DOHH2 (cell line): ENCODE data around the gene PPIC.

Source experiments
- H3F3A ChIP-seq: fragments of 200-600 bp; sonication (generic), shearing (Covaris generic); 2 replicates; pipeline ENCODE4 v1.6.0; 2016; ENCODE audit warnings: antibody characterized with exemption, mild to moderate bottlenecking; ENCODE audit not compliant: control insufficient read depth, insufficient read depth
- H3K27ac ChIP-seq: fragments of 200-600 bp; sonication (generic); 2 replicates; pipeline ENCODE4 v1.5.1; 2014; ENCODE audit warnings: low read depth, mild to moderate bottlenecking, low read length, moderate library complexity
- H3K27me3 ChIP-seq: fragments of 200-600 bp; sonication (generic); 2 replicates; pipeline ENCODE4 v1.6.1; 2014; ENCODE audit warnings: mild to moderate bottlenecking, low read length, mixed read lengths; ENCODE audit not compliant: control insufficient read depth
- H3K36me3 ChIP-seq: fragments of 200-600 bp; sonication (generic); 2 replicates; pipeline ENCODE4 v1.6.1; 2014; ENCODE audit warnings: mild to moderate bottlenecking, low read length, moderate library complexity, mixed read lengths; ENCODE audit not compliant: control insufficient read depth
- H3K4me1 ChIP-seq: fragments of 200-600 bp; sonication (generic); 2 replicates; pipeline ENCODE4 v1.6.1; 2014; ENCODE audit warnings: mild to moderate bottlenecking, low read length, mixed read lengths; ENCODE audit not compliant: control insufficient read depth
- H3K4me2 ChIP-seq: fragments of 200-600 bp; sonication (generic); 2 replicates; pipeline ENCODE4 v1.6.0; 2014; ENCODE audit warnings: mild to moderate bottlenecking, low read length, moderate library complexity
- H3K4me3 ChIP-seq: fragments of 200-600 bp; sonication (generic); 2 replicates; pipeline ENCODE4 v1.5.1; 2014; ENCODE audit warnings: mild to moderate bottlenecking, low read length, mixed read lengths
- H3K79me2 ChIP-seq: fragments of 200-600 bp; sonication (generic); 2 replicates; pipeline ENCODE4 v1.6.1; 2014; ENCODE audit warnings: mild to moderate bottlenecking, low read length, mixed read lengths; ENCODE audit not compliant: control insufficient read depth
- H3K9me2 ChIP-seq: fragments of 200-600 bp; sonication (generic); replicated peaks from 2 replicates; pipeline ENCODE4 v1.6.1; 2014; ENCODE audit warnings: mild to moderate bottlenecking, low read length, mixed read lengths; ENCODE audit not compliant: control insufficient read depth
- H3K9me3 ChIP-seq: fragments of 200-600 bp; sonication (generic); 2 replicates; pipeline ENCODE4 v1.6.1; 2014; ENCODE audit warnings: antibody characterized with exemption, low read length, mixed read lengths; ENCODE audit not compliant: control insufficient read depth, insufficient read depth
- H4K20me1 ChIP-seq: fragments of 200-600 bp; sonication (generic); 2 replicates; pipeline ENCODE4 v1.6.0; 2014; ENCODE audit warnings: low read depth, mild to moderate bottlenecking, antibody characterized with exemption, low read length, moderate library complexity; ENCODE audit not compliant: control insufficient read depth, insufficient read depth
- EZH2phosphoT487 ChIP-seq: fragments of 200-600 bp; sonication (generic); IDR thresholded peaks from 2 replicates; pipeline ENCODE4 v1.6.1; 2017; ENCODE audit warnings: borderline replicate concordance, mild to moderate bottlenecking, antibody characterized with exemption, low read length, moderate library complexity, mixed read lengths
- TF ChIP-seq, protein P1 (sequence below): fragments of 200-600 bp; sonication (generic); IDR thresholded peaks from one replicate; pipeline ENCODE4 v1.5.1; 2014; ENCODE audit warnings: antibody characterized with exemption, mild to moderate bottlenecking, low read depth, low read length; ENCODE audit not compliant: poor library complexity, severe bottlenecking

The PPIC gene

GRCh38 chr5:122985006-122985700 is 51.4 kb downstream of the PPIC start:
- Histone ChIP-seq H3K27ac (no peak overlapping the region), H3K9me2 (no peaks in the 10 kb centered on the region), H3K4me2 (no peak overlapping the region), H3K4me3 (no peak overlapping the region), H3K27me3 (peaks cover 2% of the 10 kb centered on the region; the same call in 1 of the 2 replicates), H3K79me2 (no peaks in the 10 kb centered on the region), H3K9me3 (no peaks in the 10 kb centered on the region), H3K4me1 (no peaks in the 10 kb centered on the region), H3F3A (no peaks in the 10 kb centered on the region), H3K36me3 (no peaks in the 10 kb centered on the region), H4K20me1 (no peaks in the 10 kb centered on the region)
- TF ChIP-seq, protein P1, sequence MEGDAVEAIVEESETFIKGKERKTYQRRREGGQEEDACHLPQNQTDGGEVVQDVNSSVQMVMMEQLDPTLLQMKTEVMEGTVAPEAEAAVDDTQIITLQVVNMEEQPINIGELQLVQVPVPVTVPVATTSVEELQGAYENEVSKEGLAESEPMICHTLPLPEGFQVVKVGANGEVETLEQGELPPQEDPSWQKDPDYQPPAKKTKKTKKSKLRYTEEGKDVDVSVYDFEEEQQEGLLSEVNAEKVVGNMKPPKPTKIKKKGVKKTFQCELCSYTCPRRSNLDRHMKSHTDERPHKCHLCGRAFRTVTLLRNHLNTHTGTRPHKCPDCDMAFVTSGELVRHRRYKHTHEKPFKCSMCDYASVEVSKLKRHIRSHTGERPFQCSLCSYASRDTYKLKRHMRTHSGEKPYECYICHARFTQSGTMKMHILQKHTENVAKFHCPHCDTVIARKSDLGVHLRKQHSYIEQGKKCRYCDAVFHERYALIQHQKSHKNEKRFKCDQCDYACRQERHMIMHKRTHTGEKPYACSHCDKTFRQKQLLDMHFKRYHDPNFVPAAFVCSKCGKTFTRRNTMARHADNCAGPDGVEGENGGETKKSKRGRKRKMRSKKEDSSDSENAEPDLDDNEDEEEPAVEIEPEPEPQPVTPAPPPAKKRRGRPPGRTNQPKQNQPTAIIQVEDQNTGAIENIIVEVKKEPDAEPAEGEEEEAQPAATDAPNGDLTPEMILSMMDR, result no peak
- TF ChIP-seq EZH2phosphoT487, result no peak

GRCh38 chr5:122984425-122984824 is 52.1 kb downstream of the PPIC start:
- H3K36me3 ChIP-seq, result no peaks in the 10 kb centered on the region
- TF ChIP-seq, protein P1, result no peak
- TF ChIP-seq EZH2phosphoT487, result no peak
- no peaks in the 10 kb centered on the region for H3F3A ChIP-seq
- H3K4me1 ChIP-seq, result no peaks in the 10 kb centered on the region
- H3K27me3 ChIP-seq, result peaks cover 2% of the 10 kb centered on the region; the same call in 1 of the 2 replicates
- H3K4me2 ChIP-seq, result no peak overlapping the region
- H3K4me3 ChIP-seq, result no peak overlapping the region
- H4K20me1 ChIP-seq, result no peaks in the 10 kb centered on the region
- no peak overlapping the region for H3K27ac ChIP-seq
- no peaks in the 10 kb centered on the region for H3K9me2 ChIP-seq
- no peaks in the 10 kb centered on the region for H3K79me2 ChIP-seq
- no peaks in the 10 kb centered on the region for H3K9me3 ChIP-seq

DNA sequence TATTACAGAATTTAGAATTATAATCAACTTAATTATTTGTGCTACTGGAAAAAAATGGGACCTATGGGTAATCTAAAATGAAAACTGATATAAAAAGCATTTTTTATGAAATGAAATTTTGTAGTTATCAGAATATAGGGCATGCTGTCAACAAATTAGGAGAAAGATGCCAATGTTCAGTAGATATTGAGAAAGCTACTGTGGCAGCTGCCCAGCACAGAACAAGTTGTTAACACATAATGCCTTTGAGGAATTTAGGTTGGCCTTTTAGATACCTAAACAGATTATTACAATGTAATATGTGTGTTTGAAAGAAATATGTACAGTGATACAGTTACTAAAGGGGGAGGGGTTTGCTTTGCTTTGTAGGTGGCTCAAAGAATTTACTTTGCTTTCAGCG is 54.1 kb downstream of the PPIC start:
- Histone ChIP-seq H3K9me2 (no peaks in the 10 kb centered on the region), H3K27me3 (peaks cover 2% of the 10 kb centered on the region; the same call in 1 of the 2 replicates), H3K27ac (no peak overlapping the region), H3K4me2 (no peak overlapping the region), H3K36me3 (no peaks in the 10 kb centered on the region), H3K79me2 (no peaks in the 10 kb centered on the region), H3K9me3 (no peaks in the 10 kb centered on the region), H3K4me1 (no peaks in the 10 kb centered on the region), H4K20me1 (no peaks in the 10 kb centered on the region), H3K4me3 (no peak overlapping the region), H3F3A (no peaks in the 10 kb centered on the region)
- TF ChIP-seq EZH2phosphoT487, result no peak
- TF ChIP-seq, protein P1, result no peak
